ENCODE measurements around the gene PPA1. TPM values are rescaled to one million over a fixed set of nuclear protein-coding genes. Genes with fewer than 3 reads are reported as not detected.

Gene PPA1
- total RNA-seq, 1 experiment from 2014 or later: 234 TPM

GRCh38 chr10:70268376-70268775 lies 35.1 kb upstream of the PPA1 start:
- Histone ChIP-seq H3K4me3 (replicated peaks in 1 of 2; ENCODE audit: low read depth in 1 of 2, low read length in 2 of 2) (no peak overlapping the region), H2AFZ (ENCODE audit: low read depth, low read length, poor library complexity, severe bottlenecking) (no peak overlapping the region), H3K4me1 (ENCODE audit: control insufficient read depth in 1 of 2, insufficient read depth in 2 of 2, low read length in 2 of 2) (peaks cover 5 to 38% of the 10 kb centered on the region in 2 experiments; a peak in 3 of 4 replicates), H3K4me2 (ENCODE audit: low read length) (no peak overlapping the region), H4K20me1 (ENCODE audit: insufficient read depth) (no peaks in the 10 kb centered on the region), H3K9me2 (ENCODE audit: insufficient read depth) (no peaks in the 10 kb centered on the region), H3K79me2 (ENCODE audit: insufficient read depth, low read length) (no peaks in the 10 kb centered on the region), H3K27me3 (ENCODE audit: insufficient read depth, low read length) (no peaks in the 10 kb centered on the region), H3K36me3 (ENCODE audit: control insufficient read depth in 1 of 2, insufficient read depth in 2 of 2, low read length in 2 of 2) (no peaks in the 10 kb centered on the region), H3K27ac (ENCODE audit: low read depth, low read length) (no peak overlapping the region), H3K9me3 (ENCODE audit: control insufficient read depth in 1 of 2, insufficient read depth in 1 of 2, low read depth in 1 of 2, low read length in 2 of 2) (no peaks in the 10 kb centered on the region), H3K9ac (ENCODE audit: low read length) (no peak overlapping the region)
- BruUV-seq (replicated peaks): no TSS peak
- ChIA-PET CTCF (interaction anchor here (1.4 kb wide), 1 partner anchor 122 kb away, joined by 3 read pairs; the partner anchor contains the start of gene TYSND1), POLR2A (no interaction called here), RAD21 (ENCODE audit: low non-redundant PET in 1 of 2, low total read pairs in 2 of 2, uncharacterized antibody in 2 of 2, unreplicated experiment in 2 of 2) (interaction anchor here in 1 of 2 experiments (0.9 kb wide), 1 partner anchor 96 kb away, joined by 3 read pairs; no protein-coding TSS in a partner anchor)
- intact Hi-C loops (cut with micrococcal nuclease): no loop called here
- no peak for TF ChIP-seq ZFX (IDR thresholded peaks at IDR 0.05)
- ATAC-seq (no peak), DNase-seq (ENCODE audit: low read depth, low spot score) (no peak)

DNA sequence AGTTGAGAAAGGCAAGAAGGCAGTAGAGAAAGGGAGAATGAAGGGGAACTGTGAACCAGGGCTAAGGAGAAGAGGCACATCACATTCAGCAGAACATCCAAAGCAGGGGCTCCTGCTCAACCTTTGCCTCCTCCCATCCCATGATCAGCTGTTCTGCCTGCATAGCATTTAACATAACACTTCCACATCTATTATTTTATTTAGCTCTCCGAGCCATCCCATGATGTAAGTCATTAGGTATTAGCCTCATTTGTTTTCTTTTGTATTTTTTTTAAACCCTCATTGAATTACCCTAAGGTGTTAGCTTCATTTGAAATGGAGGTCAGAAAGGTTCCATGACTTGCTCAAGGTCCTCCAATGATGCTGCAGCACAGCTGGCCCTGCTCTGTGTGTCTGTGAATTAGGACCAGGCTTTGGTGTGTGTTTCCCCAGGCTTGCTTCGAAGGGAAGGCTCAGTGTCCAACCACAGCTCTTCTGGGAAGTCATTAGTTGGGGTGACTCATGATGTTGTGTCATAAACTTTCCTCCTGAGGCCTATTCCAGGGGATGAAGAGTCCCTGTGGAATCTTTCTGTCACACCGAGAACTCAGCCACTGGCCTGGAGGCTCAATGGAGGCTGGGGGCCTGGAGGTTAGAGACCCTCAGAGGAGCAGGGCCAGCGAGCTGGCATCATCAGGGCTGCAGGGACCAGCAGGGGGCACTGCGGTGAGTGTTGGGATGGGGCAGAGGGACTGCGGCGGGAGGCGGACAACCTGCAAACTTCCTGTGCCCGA lies 34.1 kb upstream of the PPA1 start:
- POLR2A ChIA-PET: interaction anchor here (0.8 to 0.9 kb wide), 2 partner anchors 11 to 112 kb away, joined by 3 to 5 read pairs; no protein-coding TSS in a partner anchor
- H4K20me1 ChIP-seq (ENCODE audit: insufficient read depth): no peaks in the 10 kb centered on the region
- peak; percentile 73 for DNase-seq (ENCODE audit: low read depth, low spot score)
- no peaks in the 10 kb centered on the region for H3K9me2 ChIP-seq (ENCODE audit: insufficient read depth)
- H3K79me2 ChIP-seq (ENCODE audit: insufficient read depth, low read length): no peaks in the 10 kb centered on the region
- no peak overlapping the region for H3K4me3 ChIP-seq (replicated peaks in 1 of 2; ENCODE audit: low read depth in 1 of 2, low read length in 2 of 2)
- peak; percentile 80 for ATAC-seq
- intact Hi-C loops (cut with micrococcal nuclease): loop anchor here (2.0 kb wide), 1 partner anchor 97 kb away; no protein-coding TSS in a partner anchor
- no TSS peak for BruUV-seq (replicated peaks)
- no peak overlapping the region for H3K9ac ChIP-seq (ENCODE audit: low read length)
- CTCF ChIA-PET: interaction anchor here (1.0 to 2.0 kb wide), 7 partner anchors 12 to 152 kb away, joined by 3 to 8 read pairs (median 3); partner anchors contain the start of genes PPA1 and TYSND1
- H3K9me3 ChIP-seq (ENCODE audit: control insufficient read depth in 1 of 2, insufficient read depth in 1 of 2, low read depth in 1 of 2, low read length in 2 of 2): no peaks in the 10 kb centered on the region
- RAD21 ChIA-PET (ENCODE audit: low non-redundant PET in 1 of 2, low total read pairs in 2 of 2, uncharacterized antibody in 2 of 2, unreplicated experiment in 2 of 2): interaction anchor here in 1 of 2 experiments (1.0 to 1.2 kb wide), 2 partner anchors 46 to 97 kb away, joined by 3 read pairs; no protein-coding TSS in a partner anchor
- no peaks in the 10 kb centered on the region for H3K36me3 ChIP-seq (ENCODE audit: control insufficient read depth in 1 of 2, insufficient read depth in 2 of 2, low read length in 2 of 2)
- no peak overlapping the region for H3K27ac ChIP-seq (ENCODE audit: low read depth, low read length)
- H2AFZ ChIP-seq (ENCODE audit: low read depth, low read length, poor library complexity, severe bottlenecking): peak overlapping the region; percentile 51
- H3K27me3 ChIP-seq (ENCODE audit: insufficient read depth, low read length): no peaks in the 10 kb centered on the region
- H3K4me1 ChIP-seq (ENCODE audit: control insufficient read depth in 1 of 2, insufficient read depth in 2 of 2, low read length in 2 of 2): peaks cover 5 to 28% of the 10 kb centered on the region in 2 experiments; a peak in 3 of 4 replicates
- H3K4me2 ChIP-seq (ENCODE audit: low read length): peak overlapping the region; percentile 59
- TF ChIP-seq CBX3 (IDR thresholded peaks at IDR 0.05; ENCODE audit: low read depth) (peak; percentile 89), POLR2A (IDR thresholded peaks at IDR 0.05; ENCODE audit: borderline replicate concordance, extremely low read depth, insufficient read depth, insufficient read length) (no peak), EZH2 (IDR thresholded peaks at IDR 0.05) (no peak), YY1 (IDR thresholded peaks at IDR 0.05; ENCODE audit: extremely low read depth, insufficient replicate concordance, low read depth, low read length) (no peak), CEBPB (IDR thresholded peaks at IDR 0.05; ENCODE audit: low read depth) (peak; percentile 85), JUND (IDR thresholded peaks at IDR 0.05) (peak; percentile 90), EZH2phosphoT487 (IDR thresholded peaks at IDR 0.05; ENCODE audit: borderline replicate concordance) (no peak), SRF (IDR thresholded peaks at IDR 0.05; ENCODE audit: low read depth) (no peak), EGR1 (IDR thresholded peaks at IDR 0.05; ENCODE audit: low read depth) (no peak), SP1 (IDR thresholded peaks at IDR 0.05; ENCODE audit: low read depth) (peak; percentile 79), ELF1 (IDR thresholded peaks at IDR 0.05; ENCODE audit: borderline replicate concordance, low read depth) (no peak), TCF7L2 (IDR thresholded peaks at IDR 0.05; ENCODE audit: borderline replicate concordance, extremely low read depth, insufficient read depth, insufficient read length) (no peak), ZNF274 (IDR thresholded peaks at IDR 0.05; ENCODE audit: low read depth, low read length) (no peak)
- TF ChIP-seq, protein P1, sequence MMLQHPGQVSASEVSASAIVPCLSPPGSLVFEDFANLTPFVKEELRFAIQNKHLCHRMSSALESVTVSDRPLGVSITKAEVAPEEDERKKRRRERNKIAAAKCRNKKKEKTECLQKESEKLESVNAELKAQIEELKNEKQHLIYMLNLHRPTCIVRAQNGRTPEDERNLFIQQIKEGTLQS (IDR thresholded peaks at IDR 0.05): no peak
- TF ChIP-seq, protein P2, sequence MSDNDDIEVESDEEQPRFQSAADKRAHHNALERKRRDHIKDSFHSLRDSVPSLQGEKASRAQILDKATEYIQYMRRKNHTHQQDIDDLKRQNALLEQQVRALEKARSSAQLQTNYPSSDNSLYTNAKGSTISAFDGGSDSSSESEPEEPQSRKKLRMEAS (IDR thresholded peaks at IDR 0.05): peak; percentile 69
- TF ChIP-seq, protein P3, sequence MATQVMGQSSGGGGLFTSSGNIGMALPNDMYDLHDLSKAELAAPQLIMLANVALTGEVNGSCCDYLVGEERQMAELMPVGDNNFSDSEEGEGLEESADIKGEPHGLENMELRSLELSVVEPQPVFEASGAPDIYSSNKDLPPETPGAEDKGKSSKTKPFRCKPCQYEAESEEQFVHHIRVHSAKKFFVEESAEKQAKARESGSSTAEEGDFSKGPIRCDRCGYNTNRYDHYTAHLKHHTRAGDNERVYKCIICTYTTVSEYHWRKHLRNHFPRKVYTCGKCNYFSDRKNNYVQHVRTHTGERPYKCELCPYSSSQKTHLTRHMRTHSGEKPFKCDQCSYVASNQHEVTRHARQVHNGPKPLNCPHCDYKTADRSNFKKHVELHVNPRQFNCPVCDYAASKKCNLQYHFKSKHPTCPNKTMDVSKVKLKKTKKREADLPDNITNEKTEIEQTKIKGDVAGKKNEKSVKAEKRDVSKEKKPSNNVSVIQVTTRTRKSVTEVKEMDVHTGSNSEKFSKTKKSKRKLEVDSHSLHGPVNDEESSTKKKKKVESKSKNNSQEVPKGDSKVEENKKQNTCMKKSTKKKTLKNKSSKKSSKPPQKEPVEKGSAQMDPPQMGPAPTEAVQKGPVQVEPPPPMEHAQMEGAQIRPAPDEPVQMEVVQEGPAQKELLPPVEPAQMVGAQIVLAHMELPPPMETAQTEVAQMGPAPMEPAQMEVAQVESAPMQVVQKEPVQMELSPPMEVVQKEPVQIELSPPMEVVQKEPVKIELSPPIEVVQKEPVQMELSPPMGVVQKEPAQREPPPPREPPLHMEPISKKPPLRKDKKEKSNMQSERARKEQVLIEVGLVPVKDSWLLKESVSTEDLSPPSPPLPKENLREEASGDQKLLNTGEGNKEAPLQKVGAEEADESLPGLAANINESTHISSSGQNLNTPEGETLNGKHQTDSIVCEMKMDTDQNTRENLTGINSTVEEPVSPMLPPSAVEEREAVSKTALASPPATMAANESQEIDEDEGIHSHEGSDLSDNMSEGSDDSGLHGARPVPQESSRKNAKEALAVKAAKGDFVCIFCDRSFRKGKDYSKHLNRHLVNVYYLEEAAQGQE (IDR thresholded peaks at IDR 0.05; ENCODE audit: low read depth): no peak

All from HCT116 (cell line).